K562 (cell line): ENCODE results near the gene NDFIP1. TPM values are rescaled to one million over a fixed set of nuclear protein-coding genes. Genes with fewer than 3 reads are reported as not detected.

Experiments used
- ERF ChIP-seq: fragments of 450-650 bp; formaldehyde crosslinking; IDR thresholded peaks from 2 replicates; pipeline ENCODE4 v1.4.0; 2020; ENCODE audit warnings: mild to moderate bottlenecking, mixed read lengths
- HDGF ChIP-seq: fragments of 450-650 bp; IDR thresholded peaks from 2 replicates; pipeline ENCODE4 v1.6.1; 2016
- JUNB ChIP-seq: fragments of 450-650 bp; formaldehyde crosslinking; conservative IDR thresholded peaks from 2 replicates; pipeline ENCODE4 v1.4.0; 2020; ENCODE audit warnings: mild to moderate bottlenecking
- MEF2A ChIP-seq: IDR thresholded peaks from 2 replicates; pipeline ENCODE4 v1.6.1; 2011; ENCODE audit warnings: low read depth, mild to moderate bottlenecking, low read length, moderate library complexity; ENCODE audit not compliant: control insufficient read depth
- SMARCA5 ChIP-seq: fragments of 450-650 bp; IDR thresholded peaks from 2 replicates; pipeline ENCODE4 v1.6.1; 2016
- TCF15 ChIP-seq: fragments of 250-450 bp; sonication (Bioruptor Pico); IDR thresholded peaks from 2 replicates; pipeline ENCODE4 v1.8.0; 2022; ENCODE audit warnings: moderate library complexity, mild to moderate bottlenecking, inconsistent platforms
- TCF7 ChIP-seq: sonication (generic); IDR thresholded peaks from 2 replicates; pipeline ENCODE4 v1.6.1; 2016; ENCODE audit warnings: antibody characterized with exemption, borderline replicate concordance
- ZC3H4 ChIP-seq: sonication (generic); formaldehyde crosslinking; IDR thresholded peaks from 2 replicates; pipeline ENCODE4 v1.9.0; 2021; ENCODE audit warnings: missing genetic modification reagents, borderline replicate concordance
- ZNF121 ChIP-seq: sonication (generic); formaldehyde crosslinking; conservative IDR thresholded peaks from 2 replicates; pipeline ENCODE4 v1.8.0; 2022; ENCODE audit warnings: missing genetic modification reagents
- ZNF133 ChIP-seq: fragments of 250-450 bp; sonication (Bioruptor Pico); IDR thresholded peaks from 2 replicates; pipeline ENCODE4 v1.4.0; 2020; ENCODE audit warnings: mild to moderate bottlenecking
- polyA plus RNA-seq, 8 experiments: library from polyadenylated mRNA; depleted of rRNA in 4 of 8; stranded (reverse) in 5 of 8; unstranded in 3 of 8; fragments of >200 nt; fragmentation: Nextera tagmentation in 2 of 8; fragmentation: Illumina TruSeq in 1 of 8; extraction: Ambion mirVana in 2 of 8; extraction: Trizol in 1 of 8; gene quantifications; 2 replicates each; pipeline versions ENCODE4 v1.2.1 to v1.2.3, GENCODE V29; 2011 to 2014; ENCODE audit warnings: inconsistent platforms in 1 of 8, missing spikeins in 1 of 8
- total RNA-seq, 7 experiments: library from RNA; depleted of rRNA in 6 of 7; stranded (reverse); fragments of >200 nt in 6 of 7; fragmentation: Illumina TruSeq in 2 of 7; extraction: Trizol in 2 of 7; gene quantifications; 2 replicates each; pipeline versions ENCODE4 v1.2.1 to v1.2.3, GENCODE V29; 2011 to 2021; ENCODE audit warnings: low replicate concordance in 1 of 7
- TF ChIP-seq, protein P1 (sequence below): fragments of 450-650 bp; IDR thresholded peaks from 2 replicates; pipeline ENCODE4 v1.6.1; 2016; ENCODE audit warnings: mild to moderate bottlenecking, moderate library complexity
- TF ChIP-seq, protein P2 (sequence below): fragments of 450-650 bp; IDR thresholded peaks from 2 replicates; pipeline ENCODE4 v1.6.1; 2016; ENCODE audit warnings: antibody characterized with exemption
- TF ChIP-seq, protein P3 (sequence below): fragments of 450-650 bp; formaldehyde crosslinking; conservative IDR thresholded peaks from 2 replicates; pipeline ENCODE4 v1.4.0; 2022; ENCODE audit warnings: mild to moderate bottlenecking, missing genetic modification characterization

NDFIP1 gene
- total and polyA plus RNA-seq, 9 of the 15 experiments (the other 6 are each of a cell fraction or from before 2014, with no cell fraction given): 5.3 to 37.5 (median 31.9) TPM

DNA sequence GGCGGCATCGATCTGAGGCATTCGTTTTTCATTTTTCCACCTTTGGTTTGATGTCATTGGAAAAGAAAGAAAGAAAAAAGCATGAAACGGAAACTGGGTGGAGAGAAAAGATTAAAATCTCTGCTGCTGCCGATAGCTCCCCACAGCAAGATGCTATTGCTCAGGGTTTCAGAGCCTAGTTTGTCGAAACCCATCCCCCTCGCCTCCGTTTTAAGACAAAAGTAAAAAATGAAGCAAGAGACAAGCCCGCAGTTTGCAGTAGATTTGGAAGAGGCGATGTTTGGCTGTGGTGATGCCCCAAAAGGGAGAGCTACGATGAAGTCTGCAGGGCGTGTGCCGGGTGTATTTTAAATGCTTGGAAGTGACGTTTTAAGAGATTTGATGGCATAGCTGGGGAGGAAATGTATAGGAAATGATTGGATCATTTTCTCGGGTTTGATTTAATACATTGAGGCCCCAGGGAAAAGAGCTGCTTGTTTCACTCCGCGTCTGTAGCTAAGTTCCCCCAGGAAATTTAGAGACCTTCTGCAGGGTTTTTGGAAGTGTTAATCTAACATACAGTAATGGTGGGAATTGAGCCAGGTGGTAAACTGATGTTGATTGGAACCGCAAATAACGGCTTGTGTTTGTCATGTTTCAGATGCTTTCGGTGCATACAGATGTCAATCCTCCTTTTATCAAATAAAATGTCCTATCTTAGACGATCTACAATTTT is 909 bp downstream of the NDFIP1 start (continued):
- TF ChIP-seq, protein P1, sequence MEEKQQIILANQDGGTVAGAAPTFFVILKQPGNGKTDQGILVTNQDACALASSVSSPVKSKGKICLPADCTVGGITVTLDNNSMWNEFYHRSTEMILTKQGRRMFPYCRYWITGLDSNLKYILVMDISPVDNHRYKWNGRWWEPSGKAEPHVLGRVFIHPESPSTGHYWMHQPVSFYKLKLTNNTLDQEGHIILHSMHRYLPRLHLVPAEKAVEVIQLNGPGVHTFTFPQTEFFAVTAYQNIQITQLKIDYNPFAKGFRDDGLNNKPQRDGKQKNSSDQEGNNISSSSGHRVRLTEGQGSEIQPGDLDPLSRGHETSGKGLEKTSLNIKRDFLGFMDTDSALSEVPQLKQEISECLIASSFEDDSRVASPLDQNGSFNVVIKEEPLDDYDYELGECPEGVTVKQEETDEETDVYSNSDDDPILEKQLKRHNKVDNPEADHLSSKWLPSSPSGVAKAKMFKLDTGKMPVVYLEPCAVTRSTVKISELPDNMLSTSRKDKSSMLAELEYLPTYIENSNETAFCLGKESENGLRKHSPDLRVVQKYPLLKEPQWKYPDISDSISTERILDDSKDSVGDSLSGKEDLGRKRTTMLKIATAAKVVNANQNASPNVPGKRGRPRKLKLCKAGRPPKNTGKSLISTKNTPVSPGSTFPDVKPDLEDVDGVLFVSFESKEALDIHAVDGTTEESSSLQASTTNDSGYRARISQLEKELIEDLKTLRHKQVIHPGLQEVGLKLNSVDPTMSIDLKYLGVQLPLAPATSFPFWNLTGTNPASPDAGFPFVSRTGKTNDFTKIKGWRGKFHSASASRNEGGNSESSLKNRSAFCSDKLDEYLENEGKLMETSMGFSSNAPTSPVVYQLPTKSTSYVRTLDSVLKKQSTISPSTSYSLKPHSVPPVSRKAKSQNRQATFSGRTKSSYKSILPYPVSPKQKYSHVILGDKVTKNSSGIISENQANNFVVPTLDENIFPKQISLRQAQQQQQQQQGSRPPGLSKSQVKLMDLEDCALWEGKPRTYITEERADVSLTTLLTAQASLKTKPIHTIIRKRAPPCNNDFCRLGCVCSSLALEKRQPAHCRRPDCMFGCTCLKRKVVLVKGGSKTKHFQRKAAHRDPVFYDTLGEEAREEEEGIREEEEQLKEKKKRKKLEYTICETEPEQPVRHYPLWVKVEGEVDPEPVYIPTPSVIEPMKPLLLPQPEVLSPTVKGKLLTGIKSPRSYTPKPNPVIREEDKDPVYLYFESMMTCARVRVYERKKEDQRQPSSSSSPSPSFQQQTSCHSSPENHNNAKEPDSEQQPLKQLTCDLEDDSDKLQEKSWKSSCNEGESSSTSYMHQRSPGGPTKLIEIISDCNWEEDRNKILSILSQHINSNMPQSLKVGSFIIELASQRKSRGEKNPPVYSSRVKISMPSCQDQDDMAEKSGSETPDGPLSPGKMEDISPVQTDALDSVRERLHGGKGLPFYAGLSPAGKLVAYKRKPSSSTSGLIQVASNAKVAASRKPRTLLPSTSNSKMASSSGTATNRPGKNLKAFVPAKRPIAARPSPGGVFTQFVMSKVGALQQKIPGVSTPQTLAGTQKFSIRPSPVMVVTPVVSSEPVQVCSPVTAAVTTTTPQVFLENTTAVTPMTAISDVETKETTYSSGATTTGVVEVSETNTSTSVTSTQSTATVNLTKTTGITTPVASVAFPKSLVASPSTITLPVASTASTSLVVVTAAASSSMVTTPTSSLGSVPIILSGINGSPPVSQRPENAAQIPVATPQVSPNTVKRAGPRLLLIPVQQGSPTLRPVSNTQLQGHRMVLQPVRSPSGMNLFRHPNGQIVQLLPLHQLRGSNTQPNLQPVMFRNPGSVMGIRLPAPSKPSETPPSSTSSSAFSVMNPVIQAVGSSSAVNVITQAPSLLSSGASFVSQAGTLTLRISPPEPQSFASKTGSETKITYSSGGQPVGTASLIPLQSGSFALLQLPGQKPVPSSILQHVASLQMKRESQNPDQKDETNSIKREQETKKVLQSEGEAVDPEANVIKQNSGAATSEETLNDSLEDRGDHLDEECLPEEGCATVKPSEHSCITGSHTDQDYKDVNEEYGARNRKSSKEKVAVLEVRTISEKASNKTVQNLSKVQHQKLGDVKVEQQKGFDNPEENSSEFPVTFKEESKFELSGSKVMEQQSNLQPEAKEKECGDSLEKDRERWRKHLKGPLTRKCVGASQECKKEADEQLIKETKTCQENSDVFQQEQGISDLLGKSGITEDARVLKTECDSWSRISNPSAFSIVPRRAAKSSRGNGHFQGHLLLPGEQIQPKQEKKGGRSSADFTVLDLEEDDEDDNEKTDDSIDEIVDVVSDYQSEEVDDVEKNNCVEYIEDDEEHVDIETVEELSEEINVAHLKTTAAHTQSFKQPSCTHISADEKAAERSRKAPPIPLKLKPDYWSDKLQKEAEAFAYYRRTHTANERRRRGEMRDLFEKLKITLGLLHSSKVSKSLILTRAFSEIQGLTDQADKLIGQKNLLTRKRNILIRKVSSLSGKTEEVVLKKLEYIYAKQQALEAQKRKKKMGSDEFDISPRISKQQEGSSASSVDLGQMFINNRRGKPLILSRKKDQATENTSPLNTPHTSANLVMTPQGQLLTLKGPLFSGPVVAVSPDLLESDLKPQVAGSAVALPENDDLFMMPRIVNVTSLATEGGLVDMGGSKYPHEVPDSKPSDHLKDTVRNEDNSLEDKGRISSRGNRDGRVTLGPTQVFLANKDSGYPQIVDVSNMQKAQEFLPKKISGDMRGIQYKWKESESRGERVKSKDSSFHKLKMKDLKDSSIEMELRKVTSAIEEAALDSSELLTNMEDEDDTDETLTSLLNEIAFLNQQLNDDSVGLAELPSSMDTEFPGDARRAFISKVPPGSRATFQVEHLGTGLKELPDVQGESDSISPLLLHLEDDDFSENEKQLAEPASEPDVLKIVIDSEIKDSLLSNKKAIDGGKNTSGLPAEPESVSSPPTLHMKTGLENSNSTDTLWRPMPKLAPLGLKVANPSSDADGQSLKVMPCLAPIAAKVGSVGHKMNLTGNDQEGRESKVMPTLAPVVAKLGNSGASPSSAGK: no peak; the same call in 1 of the 2 replicates
- TF ChIP-seq ZNF133 (CRISPR knock-in tag) (no peak), HDGF (no peak), ERF (CRISPR knock-in tag) (no peak), TCF7 (no peak), ZNF121 (CRISPR knock-in tag) (no peak), SMARCA5 (no peak), ZC3H4 (CRISPR knock-in tag) (no peak), JUNB (CRISPR knock-in tag) (no peak), TCF15 (CRISPR knock-in tag) (no peak), MEF2A (no peak)
- TF ChIP-seq, protein P2, sequence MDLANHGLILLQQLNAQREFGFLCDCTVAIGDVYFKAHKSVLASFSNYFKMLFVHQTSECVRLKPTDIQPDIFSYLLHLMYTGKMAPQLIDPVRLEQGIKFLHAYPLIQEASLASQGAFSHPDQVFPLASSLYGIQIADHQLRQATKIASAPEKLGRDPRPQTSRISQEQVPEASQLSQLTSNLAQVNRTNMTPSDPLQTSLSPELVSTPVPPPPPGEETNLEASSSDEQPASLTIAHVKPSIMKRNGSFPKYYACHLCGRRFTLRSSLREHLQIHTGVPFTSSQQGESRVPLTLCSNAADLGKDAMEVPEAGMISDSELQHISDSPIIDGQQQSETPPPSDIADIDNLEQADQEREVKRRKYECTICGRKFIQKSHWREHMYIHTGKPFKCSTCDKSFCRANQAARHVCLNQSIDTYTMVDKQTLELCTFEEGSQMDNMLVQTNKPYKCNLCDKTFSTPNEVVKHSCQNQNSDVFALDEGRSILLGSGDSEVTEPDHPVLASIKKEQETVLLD: no peak
- TF ChIP-seq, protein P3, sequence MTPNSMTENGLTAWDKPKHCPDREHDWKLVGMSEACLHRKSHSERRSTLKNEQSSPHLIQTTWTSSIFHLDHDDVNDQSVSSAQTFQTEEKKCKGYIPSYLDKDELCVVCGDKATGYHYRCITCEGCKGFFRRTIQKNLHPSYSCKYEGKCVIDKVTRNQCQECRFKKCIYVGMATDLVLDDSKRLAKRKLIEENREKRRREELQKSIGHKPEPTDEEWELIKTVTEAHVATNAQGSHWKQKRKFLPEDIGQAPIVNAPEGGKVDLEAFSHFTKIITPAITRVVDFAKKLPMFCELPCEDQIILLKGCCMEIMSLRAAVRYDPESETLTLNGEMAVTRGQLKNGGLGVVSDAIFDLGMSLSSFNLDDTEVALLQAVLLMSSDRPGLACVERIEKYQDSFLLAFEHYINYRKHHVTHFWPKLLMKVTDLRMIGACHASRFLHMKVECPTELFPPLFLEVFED: no peak
